HEK293 (cell line): ENCODE data around the gene CLCF1.

ENCODE experiments used
- CTCF ChIA-PET: fragments of 350-600 bp; formaldehyde crosslinking; extraction: SDS; loops from one replicate; lab custom pipeline; 2021; ENCODE audit warnings: antibody characterized with exemption; lab: Yijun Ruan, JAX
- POLR2A ChIA-PET: fragments of 300-600 bp; formaldehyde crosslinking; extraction: SDS; loops from one replicate; lab custom pipeline; 2020; ENCODE audit warnings: antibody characterized with exemption, inconsistent platforms; lab: Yijun Ruan, JAX
- H3K27ac ChIP-seq: fragments of 200-500 bp; sonication (Bioruptor generic); 2 replicates; pipeline ENCODE4 v1.5.1; 2014; ENCODE audit warnings: low read depth, low read length, control low read depth, inconsistent platforms; ENCODE audit errors: extremely low read depth
- H3K36me3 ChIP-seq, 2 experiments: fragments of 200-500 bp in 1 of 2; sonication (Bioruptor generic) in 1 of 2; 1 replicate in 1 of 2; 2 replicates in 1 of 2; pipeline ENCODE4 v1.5.1; 2014 to 2017; ENCODE audit warnings: inconsistent platforms in 2 of 2, low read length in 2 of 2; ENCODE audit not compliant: control insufficient read depth in 2 of 2, insufficient read depth in 1 of 2
- H3K4me1 ChIP-seq: fragments of 200-500 bp; sonication (Bioruptor generic); 2 replicates; pipeline ENCODE4 v1.5.1; 2014; ENCODE audit warnings: mild to moderate bottlenecking, low read length, inconsistent platforms; ENCODE audit not compliant: control insufficient read depth, insufficient read depth
- H3K4me3 ChIP-seq: 2 replicates; pipeline ENCODE4 v1.5.1; 2011; ENCODE audit warnings: low read depth, mild to moderate bottlenecking, control low read depth, low read length, moderate library complexity
- H3K9me3 ChIP-seq: fragments of 200-500 bp; sonication (Bioruptor generic); 2 replicates; pipeline ENCODE4 v1.5.1; 2014; ENCODE audit warnings: low read depth, low read length, inconsistent platforms; ENCODE audit not compliant: control insufficient read depth, insufficient read depth
- EGR2 ChIP-seq: fragments of 450-650 bp; formaldehyde crosslinking; IDR thresholded peaks from 2 replicates; pipeline ENCODE4 v1.5.1; 2016; ENCODE audit warnings: low read depth, missing biosample characterization, missing genetic modification characterization
- FEZF1 ChIP-seq: fragments of 450-650 bp; formaldehyde crosslinking; IDR thresholded peaks from 2 replicates; pipeline ENCODE4 v1.5.1; 2016; ENCODE audit warnings: missing biosample characterization, missing genetic modification characterization
- GLIS2 ChIP-seq: fragments of 450-650 bp; formaldehyde crosslinking; IDR thresholded peaks from 2 replicates; pipeline ENCODE4 v1.5.1; 2016; ENCODE audit warnings: missing biosample characterization, missing genetic modification characterization
- KLF1 ChIP-seq: fragments of 450-650 bp; formaldehyde crosslinking; IDR thresholded peaks from 2 replicates; pipeline ENCODE4 v1.5.1; 2016; ENCODE audit warnings: missing biosample characterization, missing genetic modification characterization
- KLF7 ChIP-seq: fragments of 450-650 bp; formaldehyde crosslinking; IDR thresholded peaks from 2 replicates; pipeline ENCODE4 v1.5.1; 2016; ENCODE audit warnings: missing biosample characterization, missing genetic modification characterization, borderline replicate concordance
- KLF8 ChIP-seq: fragments of 450-650 bp; formaldehyde crosslinking; IDR thresholded peaks from 2 replicates; pipeline ENCODE4 v1.5.1; 2016; ENCODE audit warnings: missing biosample characterization, missing genetic modification characterization
- OVOL3 ChIP-seq: fragments of 450-650 bp; formaldehyde crosslinking; IDR thresholded peaks from 2 replicates; pipeline ENCODE4 v1.5.1; 2016; ENCODE audit warnings: missing biosample characterization, missing genetic modification characterization
- SP2 ChIP-seq: fragments of 450-650 bp; formaldehyde crosslinking; IDR thresholded peaks from 2 replicates; pipeline ENCODE4 v1.5.1; 2016; ENCODE audit warnings: missing biosample characterization, missing genetic modification characterization
- ZBTB21 ChIP-seq: fragments of 450-650 bp; formaldehyde crosslinking; IDR thresholded peaks from 2 replicates; pipeline ENCODE4 v1.5.1; 2017; ENCODE audit warnings: missing biosample characterization, missing genetic modification characterization
- ZBTB7A ChIP-seq: fragments of 450-650 bp; formaldehyde crosslinking; IDR thresholded peaks from 2 replicates; pipeline ENCODE4 v1.5.1; 2016; ENCODE audit warnings: low read depth, missing biosample characterization, missing genetic modification characterization
- ZFHX2 ChIP-seq: fragments of 450-650 bp; formaldehyde crosslinking; conservative IDR thresholded peaks from 2 replicates; pipeline ENCODE4 v1.5.1; 2016; ENCODE audit warnings: missing biosample characterization, missing genetic modification characterization
- ZFP3 ChIP-seq: fragments of 450-650 bp; formaldehyde crosslinking; IDR thresholded peaks from 2 replicates; pipeline ENCODE4 v1.5.1; 2016; ENCODE audit warnings: low read depth, missing biosample characterization, missing genetic modification characterization
- ZIC2 ChIP-seq: fragments of 450-650 bp; formaldehyde crosslinking; IDR thresholded peaks from 2 replicates; pipeline ENCODE4 v1.5.1; 2016; ENCODE audit warnings: missing biosample characterization, missing genetic modification characterization
- ZNF140 ChIP-seq: fragments of 450-650 bp; formaldehyde crosslinking; IDR thresholded peaks from 2 replicates; pipeline ENCODE4 v1.5.1; 2016; ENCODE audit warnings: missing biosample characterization, missing genetic modification characterization
- ZNF146 ChIP-seq: fragments of 450-650 bp; formaldehyde crosslinking; IDR thresholded peaks from 2 replicates; pipeline ENCODE4 v1.5.1; 2016; ENCODE audit warnings: missing biosample characterization, missing genetic modification characterization
- ZNF202 ChIP-seq: fragments of 450-650 bp; formaldehyde crosslinking; IDR thresholded peaks from 2 replicates; pipeline ENCODE4 v1.5.1; 2016; ENCODE audit warnings: missing biosample characterization, missing genetic modification characterization, borderline replicate concordance
- ZNF211 ChIP-seq: fragments of 450-650 bp; formaldehyde crosslinking; IDR thresholded peaks from 2 replicates; pipeline ENCODE4 v1.5.1; 2016; ENCODE audit warnings: low read depth, missing biosample characterization, missing genetic modification characterization
- ZNF24 ChIP-seq: fragments of 450-650 bp; formaldehyde crosslinking; IDR thresholded peaks from 2 replicates; pipeline ENCODE4 v1.5.1; 2016; ENCODE audit warnings: missing biosample characterization, missing genetic modification characterization
- ZNF341 ChIP-seq: fragments of 450-650 bp; formaldehyde crosslinking; IDR thresholded peaks from 2 replicates; pipeline ENCODE4; 2016; ENCODE audit warnings: low read depth, missing biosample characterization, missing genetic modification characterization
- ZNF488 ChIP-seq: fragments of 450-650 bp; formaldehyde crosslinking; IDR thresholded peaks from 2 replicates; pipeline ENCODE4 v1.5.1; 2016; ENCODE audit warnings: missing biosample characterization, missing genetic modification characterization
- ZNF521 ChIP-seq: fragments of 450-650 bp; formaldehyde crosslinking; IDR thresholded peaks from 2 replicates; pipeline ENCODE4 v1.5.1; 2017; ENCODE audit warnings: missing biosample characterization, mild to moderate bottlenecking, missing genetic modification characterization
- ZNF544 ChIP-seq: fragments of 450-650 bp; formaldehyde crosslinking; IDR thresholded peaks from 2 replicates; pipeline ENCODE4 v1.5.0; 2017; ENCODE audit warnings: missing biosample characterization, missing genetic modification characterization
- ZNF600 ChIP-seq: fragments of 450-650 bp; formaldehyde crosslinking; IDR thresholded peaks from 2 replicates; pipeline ENCODE4 v1.5.1; 2016; ENCODE audit warnings: missing biosample characterization, missing genetic modification characterization
- ZNF623 ChIP-seq: fragments of 450-650 bp; formaldehyde crosslinking; IDR thresholded peaks from 2 replicates; pipeline ENCODE4 v1.5.1; 2016; ENCODE audit warnings: missing biosample characterization, missing genetic modification characterization
- ZNF629 ChIP-seq: fragments of 450-650 bp; formaldehyde crosslinking; IDR thresholded peaks from 2 replicates; pipeline ENCODE4 v1.5.1; 2017; ENCODE audit warnings: missing biosample characterization, missing genetic modification characterization
- ZNF707 ChIP-seq: fragments of 450-650 bp; formaldehyde crosslinking; IDR thresholded peaks from 2 replicates; pipeline ENCODE4 v1.5.1; 2016; ENCODE audit warnings: missing biosample characterization, missing genetic modification characterization
- ZSCAN18 ChIP-seq: fragments of 450-650 bp; formaldehyde crosslinking; IDR thresholded peaks from 2 replicates; pipeline ENCODE4 v1.5.1; 2016; ENCODE audit warnings: missing biosample characterization, missing genetic modification characterization
- ZXDB ChIP-seq: fragments of 450-650 bp; formaldehyde crosslinking; IDR thresholded peaks from 2 replicates; pipeline ENCODE4 v1.5.1; 2016; ENCODE audit warnings: missing biosample characterization, missing genetic modification characterization
- TF ChIP-seq, protein P1 (sequence below): fragments of 450-650 bp; formaldehyde crosslinking; IDR thresholded peaks from 2 replicates; pipeline ENCODE4 v1.5.1; 2017; ENCODE audit warnings: missing biosample characterization, mild to moderate bottlenecking, missing genetic modification characterization, moderate library complexity
- TF ChIP-seq, protein P2 (sequence below): fragments of 450-650 bp; formaldehyde crosslinking; IDR thresholded peaks from 2 replicates; pipeline ENCODE4 v1.5.1; 2016; ENCODE audit warnings: missing biosample characterization, missing genetic modification characterization

The CLCF1 gene

DNA sequence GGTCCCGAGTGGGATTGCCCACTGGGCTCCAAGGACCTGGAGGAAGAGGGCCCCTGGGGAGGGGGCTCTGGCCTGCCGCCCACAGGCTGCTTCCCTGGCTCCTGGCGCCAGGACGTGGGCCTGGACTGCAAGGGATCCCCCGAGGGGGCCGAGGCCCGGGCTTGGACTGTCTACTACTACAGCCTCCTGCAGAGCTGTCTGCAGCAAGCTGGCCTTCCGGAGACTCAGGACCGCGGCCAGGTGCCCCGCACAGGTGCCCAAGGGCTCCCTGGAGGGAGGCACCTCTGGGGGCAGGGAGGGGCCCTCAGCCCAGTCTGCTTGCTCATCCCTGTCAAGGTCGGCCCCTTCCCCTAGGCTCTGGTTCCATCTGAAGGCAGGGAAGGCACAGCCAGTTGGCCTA is 44.0 kb upstream of the CLCF1 start:
- no peak overlapping the region for H3K27ac ChIP-seq
- H3K36me3 ChIP-seq: no peaks in the 10 kb centered on the region
- ChIA-PET POLR2A (interaction anchor here (2.0 to 4.4 kb wide), 2 partner anchors 15 to 26 kb away, joined by 7 to 25 read pairs; partner anchors contain the start of genes CORO1B and PPP1CA), CTCF (interaction anchor here (1.4 to 1.9 kb wide), 2 partner anchors 16 to 35 kb away, joined by 5 to 8 read pairs; partner anchors contain the start of gene PPP1CA)
- TF ChIP-seq ZNF600 (tag by site-specific recombination): no peak
- TF ChIP-seq ZFHX2: peak; percentile 83
- H3K4me3 ChIP-seq: no peak overlapping the region
- H3K4me1 ChIP-seq: no peaks in the 10 kb centered on the region; the same call in 1 of the 2 replicates
- H3K9me3 ChIP-seq: no peaks in the 10 kb centered on the region

- H3K27ac ChIP-seq: no peak overlapping the region
- no peaks in the 10 kb centered on the region for H3K9me3 ChIP-seq
- POLR2A ChIA-PET: no interaction called here
- no peaks in the 10 kb centered on the region; the same call in 1 of the 2 replicates for H3K4me1 ChIP-seq
- H3K4me3 ChIP-seq: no peak overlapping the region
- CTCF ChIA-PET: interaction anchor here (1.4 kb wide), 1 partner anchor 34 kb away, joined by 5 read pairs; no protein-coding TSS in a partner anchor
- H3K36me3 ChIP-seq: no peaks in the 10 kb centered on the region
- TF ChIP-seq SP2 (tag by site-specific recombination) (peak; percentile 27; the same call in 1 of the 2 replicates), OVOL3 (no peak), ZNF623 (tag by site-specific recombination) (no peak), KLF1 (tag by site-specific recombination) (peak; percentile 59), ZNF24 (tag by site-specific recombination) (peak; percentile 49; the same call in 1 of the 2 replicates), ZXDB (0 out of 2 replicates have a peak, but pooled peaks have one; percentile 21), ZNF629 (tag by site-specific recombination) (0 out of 2 replicates have a peak, but pooled peaks have one; percentile 36), ZSCAN18 (no peak), KLF7 (tag by site-specific recombination) (no peak), ZNF521 (no peak), GLIS2 (peak; percentile 19; the same call in 1 of the 2 replicates), FEZF1 (tag by site-specific recombination) (no peak), ZNF140 (tag by site-specific recombination) (no peak), KLF8 (tag by site-specific recombination) (0 out of 2 replicates have a peak, but pooled peaks have one; percentile 16), ZNF146 (tag by site-specific recombination) (no peak), ZNF211 (tag by site-specific recombination) (no peak), ZIC2 (tag by site-specific recombination) (peak; percentile 80), ZBTB21 (no peak), ZFP3 (tag by site-specific recombination) (no peak), ZNF600 (tag by site-specific recombination) (0 out of 2 replicates have a peak, but pooled peaks have one; percentile 29), ZNF341 (peak; percentile 57), ZNF202 (tag by site-specific recombination) (no peak), ZNF707 (no peak), ZNF488 (tag by site-specific recombination) (no peak), ZNF544 (no peak), ZBTB7A (tag by site-specific recombination) (no peak), EGR2 (peak; percentile 81)
- TF ChIP-seq, protein P1, sequence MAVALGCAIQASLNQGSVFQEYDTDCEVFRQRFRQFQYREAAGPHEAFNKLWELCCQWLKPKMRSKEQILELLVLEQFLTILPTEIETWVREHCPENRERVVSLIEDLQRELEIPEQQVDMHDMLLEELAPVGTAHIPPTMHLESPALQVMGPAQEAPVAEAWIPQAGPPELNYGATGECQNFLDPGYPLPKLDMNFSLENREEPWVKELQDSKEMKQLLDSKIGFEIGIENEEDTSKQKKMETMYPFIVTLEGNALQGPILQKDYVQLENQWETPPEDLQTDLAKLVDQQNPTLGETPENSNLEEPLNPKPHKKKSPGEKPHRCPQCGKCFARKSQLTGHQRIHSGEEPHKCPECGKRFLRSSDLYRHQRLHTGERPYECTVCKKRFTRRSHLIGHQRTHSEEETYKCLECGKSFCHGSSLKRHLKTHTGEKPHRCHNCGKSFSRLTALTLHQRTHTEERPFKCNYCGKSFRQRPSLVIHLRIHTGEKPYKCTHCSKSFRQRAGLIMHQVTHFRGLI (tag by site-specific recombination): 0 out of 2 replicates have a peak, but pooled peaks have one; percentile 10
- TF ChIP-seq, protein P2, sequence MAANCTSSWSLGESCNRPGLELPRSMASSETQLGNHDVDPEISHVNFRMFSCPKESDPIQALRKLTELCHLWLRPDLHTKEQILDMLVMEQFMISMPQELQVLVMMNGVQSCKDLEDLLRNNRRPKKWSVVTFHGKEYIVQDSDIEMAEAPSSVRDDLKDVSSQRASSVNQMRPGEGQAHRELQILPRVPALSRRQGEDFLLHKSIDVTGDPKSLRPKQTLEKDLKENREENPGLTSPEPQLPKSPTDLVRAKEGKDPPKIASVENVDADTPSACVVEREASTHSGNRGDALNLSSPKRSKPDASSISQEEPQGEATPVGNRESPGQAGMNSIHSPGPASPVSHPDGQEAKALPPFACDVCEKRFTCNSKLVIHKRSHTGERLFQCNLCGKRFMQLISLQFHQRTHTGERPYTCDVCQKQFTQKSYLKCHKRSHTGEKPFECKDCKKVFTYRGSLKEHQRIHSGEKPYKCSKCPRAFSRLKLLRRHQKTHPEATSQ (tag by site-specific recombination): no peak
These were observed 43.3 kb upstream of the CLCF1 start for GRCh38 chr11:67416416-67417335.
